ENCODE data around the gene SEBOX. TPM values are rescaled to one million over a fixed set of nuclear protein-coding genes. Genes with fewer than 3 reads are reported as not detected.

Gene SEBOX
- total RNA-seq, 4 donors from 2014 or later, result not detected

GRCh38 chr17:28371245-28372202 lies 6.5 kb upstream of the SEBOX start, which contains the start of gene SARM1:
TSS of gene SARM1 (plus strand) at chr17:28371694. CDS start at chr17:28372033, 339 bp downstream.
- intact Hi-C loops (cut with DNase I; ENCODE audit: low total_unique reads), result loop anchor here (2.0 kb wide), 1 partner anchor 15 kb away; the partner anchor contains the start of gene POLDIP2
- in situ Hi-C loops (cut with MboI; ENCODE audit: low sequenced_read_pairs in 4 of 4), result loop anchor here in 1 of 4 donors (25.0 kb wide), 1 partner anchor 591 kb away; the partner anchor contains the start of gene PHF12
- Histone ChIP-seq H3K4me1 (peaks cover 10 to 11% of the 10 kb centered on the region in 2 donors), H3K36me3 (no peaks in the 10 kb centered on the region), H3K27ac (peak within 1 kb of the TSS; percentile 32 to 50 (median 37)), H3K9me3 (no peaks in the 10 kb centered on the region), H3K27me3 (no peaks in the 10 kb centered on the region), H3K4me3 (peak within 1 kb of the TSS; percentile 58 to 77 (median 64))
- DNase-seq (peak; percentile 46 to 54), ATAC-seq (peak; percentile 64 to 67)
- TF ChIP-seq POLR2A (IDR thresholded peaks at IDR 0.05) (no peak), CTCF (IDR thresholded peaks at IDR 0.05 in 4 of 5, conservative IDR thresholded peaks at IDR 0.05 in 1 of 5) (no peak)

- intact Hi-C loops (cut with DNase I; ENCODE audit: low total_unique reads) (loop anchor here (2.0 kb wide), 1 partner anchor 14 kb away; the partner anchor contains the start of gene POLDIP2), in situ Hi-C loops (cut with MboI; ENCODE audit: low sequenced_read_pairs in 4 of 4) (loop anchor here in 1 of 4 donors (25.0 kb wide), 1 partner anchor 592 kb away; the partner anchor contains the start of gene PHF12)
- peak overlapping the region; percentile 32 to 44 (median 37) for H3K27ac ChIP-seq
- no peaks in the 10 kb centered on the region for H3K36me3 ChIP-seq
- no peak for TF ChIP-seq CTCF (IDR thresholded peaks at IDR 0.05 in 4 of 5, conservative IDR thresholded peaks at IDR 0.05 in 1 of 5)
- no peak for TF ChIP-seq POLR2A (IDR thresholded peaks at IDR 0.05)
- peaks cover 10 to 11% of the 10 kb centered on the region in 2 donors for H3K4me1 ChIP-seq
- peak overlapping the region in 1 of 4 donors; percentile 63 for H3K4me3 ChIP-seq
- H3K9me3 ChIP-seq, result no peaks in the 10 kb centered on the region
- no peak for ATAC-seq
- no peaks in the 10 kb centered on the region for H3K27me3 ChIP-seq
- no peak for DNase-seq
Observed at GRCh38 chr17:28370744-28371103, 5.7 kb upstream of the SEBOX start.

- Histone ChIP-seq H3K9me3 (no peaks in the 10 kb centered on the region), H3K36me3 (no peaks in the 10 kb centered on the region), H3K4me1 (peaks cover 10 to 11% of the 10 kb centered on the region in 2 donors), H3K4me3 (peak within 1 kb of the TSS; percentile 58 to 77 (median 64)), H3K27me3 (no peaks in the 10 kb centered on the region), H3K27ac (peak within 1 kb of the TSS; percentile 32 to 44 (median 37))
- ATAC-seq, result no peak
- no peak for DNase-seq
- no peak for TF ChIP-seq CTCF (IDR thresholded peaks at IDR 0.05 in 4 of 5, conservative IDR thresholded peaks at IDR 0.05 in 1 of 5)
- in situ Hi-C loops (cut with MboI; ENCODE audit: low sequenced_read_pairs in 4 of 4), result loop anchor here in 1 of 4 donors (25.0 kb wide), 1 partner anchor 592 kb away; the partner anchor contains the start of gene PHF12
- intact Hi-C loops (cut with DNase I; ENCODE audit: low total_unique reads), result loop anchor here (2.0 kb wide), 1 partner anchor 13 kb away; the partner anchor contains the start of gene POLDIP2
Observed at GRCh38 chr17:28370035-28370743, 5.2 kb upstream of the SEBOX start, which contains the start of gene VTN. TSS of gene VTN (minus strand) at chr17:28370307. CDS start at chr17:28370203, 104 bp downstream.

GRCh38 chr17:28369684-28370034 lies 4.7 kb upstream of the SEBOX start:
- Histone ChIP-seq H3K9me3 (no peaks in the 10 kb centered on the region), H3K4me3 (no peak overlapping the region), H3K27me3 (no peaks in the 10 kb centered on the region), H3K27ac (no peak overlapping the region), H3K36me3 (peaks cover 0 to 1% of the 10 kb centered on the region in 2 donors), H3K4me1 (peaks cover 10 to 11% of the 10 kb centered on the region in 2 donors)
- ATAC-seq (no peak), DNase-seq (no peak)
- in situ Hi-C loops (cut with MboI; ENCODE audit: low sequenced_read_pairs in 4 of 4) (loop anchor here in 1 of 4 donors (25.0 kb wide), 1 partner anchor 593 kb away; the partner anchor contains the start of gene PHF12), intact Hi-C loops (cut with DNase I; ENCODE audit: low total_unique reads) (loop anchor here (2.0 kb wide), 1 partner anchor 13 kb away; the partner anchor contains the start of gene POLDIP2)
- no peak for TF ChIP-seq CTCF (IDR thresholded peaks at IDR 0.05 in 4 of 5, conservative IDR thresholded peaks at IDR 0.05 in 1 of 5)
- TF ChIP-seq POLR2A (IDR thresholded peaks at IDR 0.05), result no peak

Measured in gastrocnemius medialis (tissue), 4 donors.